ENCODE data around the gene HOXA9.

DNA sequence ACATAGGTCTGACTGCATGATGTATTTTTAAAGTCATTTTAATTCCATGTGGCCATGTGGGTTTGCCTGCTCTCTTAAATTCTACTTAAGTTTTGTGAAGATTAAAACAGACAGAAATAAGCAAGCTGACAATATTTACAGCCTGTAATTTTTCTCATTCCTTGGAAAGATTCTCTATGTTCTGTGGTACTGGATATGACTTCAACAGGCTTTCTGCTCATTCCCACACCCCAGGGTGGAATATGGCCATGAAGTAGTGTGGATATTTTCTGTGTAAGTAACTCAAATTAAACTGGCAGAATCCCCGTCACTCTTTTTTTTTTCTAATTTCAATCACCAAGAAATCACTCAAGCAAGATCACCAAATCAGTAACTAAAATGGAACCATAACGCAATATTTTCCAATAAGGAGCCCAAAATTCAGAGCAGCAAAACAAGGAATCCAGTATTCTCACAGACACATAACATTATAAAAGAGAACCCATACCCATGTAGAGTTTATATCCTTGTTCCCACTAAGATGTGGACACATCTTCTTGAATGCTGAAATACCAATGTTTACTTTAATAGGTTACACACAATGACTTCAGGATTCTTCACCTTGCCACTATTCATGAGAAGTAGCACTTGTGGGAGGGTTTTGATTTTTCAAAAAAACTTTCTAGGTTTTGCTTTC lies 27.6 kb downstream of the HOXA9 start:
- TF ChIP-seq, protein P1, sequence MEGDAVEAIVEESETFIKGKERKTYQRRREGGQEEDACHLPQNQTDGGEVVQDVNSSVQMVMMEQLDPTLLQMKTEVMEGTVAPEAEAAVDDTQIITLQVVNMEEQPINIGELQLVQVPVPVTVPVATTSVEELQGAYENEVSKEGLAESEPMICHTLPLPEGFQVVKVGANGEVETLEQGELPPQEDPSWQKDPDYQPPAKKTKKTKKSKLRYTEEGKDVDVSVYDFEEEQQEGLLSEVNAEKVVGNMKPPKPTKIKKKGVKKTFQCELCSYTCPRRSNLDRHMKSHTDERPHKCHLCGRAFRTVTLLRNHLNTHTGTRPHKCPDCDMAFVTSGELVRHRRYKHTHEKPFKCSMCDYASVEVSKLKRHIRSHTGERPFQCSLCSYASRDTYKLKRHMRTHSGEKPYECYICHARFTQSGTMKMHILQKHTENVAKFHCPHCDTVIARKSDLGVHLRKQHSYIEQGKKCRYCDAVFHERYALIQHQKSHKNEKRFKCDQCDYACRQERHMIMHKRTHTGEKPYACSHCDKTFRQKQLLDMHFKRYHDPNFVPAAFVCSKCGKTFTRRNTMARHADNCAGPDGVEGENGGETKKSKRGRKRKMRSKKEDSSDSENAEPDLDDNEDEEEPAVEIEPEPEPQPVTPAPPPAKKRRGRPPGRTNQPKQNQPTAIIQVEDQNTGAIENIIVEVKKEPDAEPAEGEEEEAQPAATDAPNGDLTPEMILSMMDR (IDR thresholded peaks at IDR 0.05; ENCODE audit: low read depth, low read length, missing input control), result no peak
- no peak for TF ChIP-seq RAD21 (IDR thresholded peaks at IDR 0.05)
